ENCODE results near the gene ABHD4.

Gene ABHD4

GRCh38 chr14:22569106-22569736 lies 28.9 kb upstream of the ABHD4 start:
- DNase-seq (ENCODE audit: low spot score), result no peak
- in situ Hi-C loops (cut with MboI; ENCODE audit: low sequenced_read_pairs, unreplicated experiment), result loop anchor here (5.0 to 10.0 kb wide), 2 partner anchors 177 to 254 kb away; no protein-coding TSS in a partner anchor
- no peak for TF ChIP-seq CTCF (IDR thresholded peaks at IDR 0.05; ENCODE audit: borderline replicate concordance, control extremely low read depth, extremely low read depth, insufficient read depth, missing control alignments)

- no peak for DNase-seq (ENCODE audit: low spot score)
- TF ChIP-seq CTCF (IDR thresholded peaks at IDR 0.05; ENCODE audit: borderline replicate concordance, control extremely low read depth, extremely low read depth, insufficient read depth, missing control alignments), result no peak
- in situ Hi-C loops (cut with MboI; ENCODE audit: low sequenced_read_pairs, unreplicated experiment), result loop anchor here (5.0 to 10.0 kb wide), 4 partner anchors 177 to 285 kb away; no protein-coding TSS in a partner anchor
Measured at GRCh38 chr14:22569737-22570131, 28.4 kb upstream of the ABHD4 start.

- TF ChIP-seq CTCF (IDR thresholded peaks at IDR 0.05; ENCODE audit: borderline replicate concordance, control extremely low read depth, extremely low read depth, insufficient read depth, missing control alignments), result peak; percentile 87
- DNase-seq (ENCODE audit: low spot score), result peak; percentile 82
- in situ Hi-C loops (cut with MboI; ENCODE audit: low sequenced_read_pairs, unreplicated experiment), result loop anchor here (10.0 kb wide), 2 partner anchors 204 to 284 kb away; no protein-coding TSS in a partner anchor
Measured at GRCh38 chr14:22570132-22570949, 27.8 kb upstream of the ABHD4 start.

- no peak for TF ChIP-seq CTCF (IDR thresholded peaks at IDR 0.05; ENCODE audit: borderline replicate concordance, control extremely low read depth, extremely low read depth, insufficient read depth, missing control alignments)
- in situ Hi-C loops (cut with MboI; ENCODE audit: low sequenced_read_pairs, unreplicated experiment), result loop anchor here (10.0 kb wide), 2 partner anchors 202 to 282 kb away; no protein-coding TSS in a partner anchor
- no peak for DNase-seq (ENCODE audit: low spot score)
Measured at GRCh38 chr14:22572562-22573058, 25.5 kb upstream of the ABHD4 start.

DNA sequence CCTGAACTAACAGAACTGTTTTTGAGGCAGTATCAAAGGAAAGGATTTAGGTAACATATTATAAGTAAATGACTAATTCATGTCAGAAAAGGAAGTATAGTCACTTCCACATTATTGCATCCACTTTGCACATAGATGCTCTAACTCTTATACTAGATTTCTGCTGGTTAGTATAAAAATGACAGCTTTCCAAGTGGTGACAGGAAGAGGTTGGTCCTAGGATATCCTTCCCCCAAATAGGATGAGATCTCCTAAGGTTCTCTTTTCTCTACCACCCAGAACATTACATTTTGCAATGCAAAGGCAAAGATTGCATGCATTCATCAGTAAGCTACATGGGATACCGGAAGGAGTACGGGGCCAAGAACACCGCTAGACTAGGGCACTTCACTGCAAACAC lies 24.3 kb upstream of the ABHD4 start:
- no peak for TF ChIP-seq CTCF (IDR thresholded peaks at IDR 0.05; ENCODE audit: borderline replicate concordance, control extremely low read depth, extremely low read depth, insufficient read depth, missing control alignments)
- in situ Hi-C loops (cut with MboI; ENCODE audit: low sequenced_read_pairs, unreplicated experiment), result loop anchor here (10.0 kb wide), 2 partner anchors 201 to 281 kb away; no protein-coding TSS in a partner anchor

GRCh38 chr14:22577334-22577908 lies 20.7 kb upstream of the ABHD4 start:
- no peak for TF ChIP-seq CTCF (IDR thresholded peaks at IDR 0.05; ENCODE audit: borderline replicate concordance, control extremely low read depth, extremely low read depth, insufficient read depth, missing control alignments)
- no peak for DNase-seq (ENCODE audit: low spot score)
- in situ Hi-C loops (cut with MboI; ENCODE audit: low sequenced_read_pairs, unreplicated experiment), result loop anchor here (5.0 to 10.0 kb wide), 3 partner anchors 70 to 277 kb away; no protein-coding TSS in a partner anchor

More for the DNA sequence above, 24.3 kb upstream of the ABHD4 start:
- no peak for DNase-seq (ENCODE audit: low spot score)

Data from GM13976 (cell line).